NOMO-1 treated with DMSO at 0.1 percent for 48 hours (cell line): Measurements from ENCODE around the gene RND2.

Source experiments
- DNase-seq: peaks from one replicate; lab custom pipeline; 2025; ENCODE audit not compliant: unreplicated experiment; lab: John Stamatoyannopoulos, UW

The RND2 gene

GRCh38 chr17:43006639-43007551, 18.1 kb upstream of the RND2 start, which contains the start of gene IFI35:
Gene IFI35 (plus strand): TSS chr17:43006784. CDS start chr17:43006948, 164 bp downstream.
- peak; percentile 82 for DNase-seq

GRCh38 chr17:43010667-43011308, 14.2 kb upstream of the RND2 start:
- DNase-seq, result no peak

- DNase-seq, result no peak
Observed at GRCh38 chr17:43011728-43012472, 13.1 kb upstream of the RND2 start.

- DNase-seq, result no peak
Observed at GRCh38 chr17:43013296-43013695, 11.7 kb upstream of the RND2 start.

- DNase-seq, result peak; percentile 23
Observed at GRCh38 chr17:43014020-43014648, 10.9 kb upstream of the RND2 start.

- no peak for DNase-seq
Observed at GRCh38 chr17:43014649-43015542, 10.1 kb upstream of the RND2 start.

GRCh38 chr17:43015579-43015978, 9.5 kb upstream of the RND2 start:
- no peak for DNase-seq

- no peak for DNase-seq
Observed at GRCh38 chr17:43016216-43016615, 8.8 kb upstream of the RND2 start.

- peak; percentile 47 for DNase-seq
Observed at GRCh38 chr17:43018008-43018853, 6.8 kb upstream of the RND2 start.

GRCh38 chr17:43018932-43019331, 6.1 kb upstream of the RND2 start:
- peak; percentile 80 for DNase-seq

- DNase-seq, result peak; percentile 23
Observed at GRCh38 chr17:43019418-43019817, 5.6 kb upstream of the RND2 start.

- DNase-seq, result peak; percentile 3
Observed at GRCh38 chr17:43020030-43020621, 4.9 kb upstream of the RND2 start.

- DNase-seq, result peak; percentile 8
Observed at GRCh38 chr17:43020789-43021740, 4.0 kb upstream of the RND2 start.

- peak; percentile 39 for DNase-seq
Observed at GRCh38 chr17:43021741-43022512, 3.1 kb upstream of the RND2 start, which contains the start of gene VAT1. Gene VAT1 (minus strand): TSS chr17:43022385. CDS start chr17:43022322, 63 bp downstream.

GRCh38 chr17:43025290-43025657, 243 bp downstream of the RND2 start:
- DNase-seq, result no peak

GRCh38 chr17:43025766-43026537, 921 bp downstream of the RND2 start:
- DNase-seq, result no peak
